Hepatocyte (in vitro differentiated cells): Measurements from ENCODE around the gene MT1E. TPM values are rescaled to one million over a fixed set of nuclear protein-coding genes. Genes with fewer than 3 reads are reported as not detected.
"Not testable (repeated sequence)": the region's sequence is repeated elsewhere in the genome, so short reads cannot be mapped to it uniquely, and the experiment has no call there.

Experiments
- DNase-seq: peaks from one replicate; pipeline ENCODE4 v3.0.0-alpha.2; 2016; ENCODE audit warnings: low spot score
- H2AFZ ChIP-seq: fragments of 200-600 bp; sonication (generic); 2 replicates; pipeline ENCODE4 v1.6.0; 2016; ENCODE audit warnings: antibody characterized with exemption, mild to moderate bottlenecking
- H3K27ac ChIP-seq: fragments of 200-600 bp; sonication (generic); 2 replicates; pipeline ENCODE4 v1.5.1; 2016; ENCODE audit warnings: mild to moderate bottlenecking
- H3K27me3 ChIP-seq: fragments of 200-600 bp; sonication (generic); 2 replicates; pipeline ENCODE4 v1.6.1; 2016
- H3K36me3 ChIP-seq: fragments of 200-600 bp; sonication (generic); replicated peaks from 2 replicates; pipeline ENCODE4 v1.5.1; 2016; ENCODE audit warnings: low read depth; ENCODE audit not compliant: insufficient read depth
- H3K4me1 ChIP-seq: fragments of 200-600 bp; sonication (generic); 2 replicates; pipeline ENCODE4 v1.5.1; 2016; ENCODE audit warnings: mild to moderate bottlenecking, moderate library complexity; ENCODE audit not compliant: insufficient read depth
- H3K4me2 ChIP-seq: fragments of 200-600 bp; sonication (generic); 2 replicates; pipeline ENCODE4 v1.6.0; 2016
- H3K4me3 ChIP-seq: fragments of 200-600 bp; sonication (generic); 2 replicates; pipeline ENCODE4 v1.5.1; 2016; ENCODE audit warnings: mild to moderate bottlenecking
- H3K79me2 ChIP-seq: fragments of 200-600 bp; sonication (generic); 2 replicates; pipeline ENCODE4 v1.6.0; 2017; ENCODE audit warnings: mild to moderate bottlenecking
- H3K9me2 ChIP-seq: fragments of 200-600 bp; sonication (generic); replicated peaks from 2 replicates; pipeline ENCODE4 v1.6.0; 2017; ENCODE audit warnings: mild to moderate bottlenecking; ENCODE audit not compliant: insufficient read depth
- H3K9me3 ChIP-seq: fragments of 200-600 bp; sonication (generic); 2 replicates; pipeline ENCODE4 v1.5.1; 2016; ENCODE audit warnings: low read depth, mild to moderate bottlenecking
- H4K20me1 ChIP-seq: fragments of 200-600 bp; sonication (generic); 2 replicates; pipeline ENCODE4 v1.6.0; 2016; ENCODE audit warnings: mild to moderate bottlenecking; ENCODE audit not compliant: insufficient read depth, poor library complexity, severe bottlenecking
- CTCF ChIP-seq: fragments of 200-600 bp; sonication (generic); IDR thresholded peaks from 2 replicates; pipeline ENCODE4 v1.5.1; 2016; ENCODE audit warnings: antibody characterized with exemption, mild to moderate bottlenecking; ENCODE audit not compliant: poor library complexity
- EZH2 ChIP-seq: fragments of 200-600 bp; sonication (generic); IDR thresholded peaks from 2 replicates; pipeline ENCODE4 v1.6.1; 2016; ENCODE audit warnings: antibody characterized with exemption, mild to moderate bottlenecking, borderline replicate concordance
- EZH2phosphoT487 ChIP-seq: fragments of 200-600 bp; sonication (generic); IDR thresholded peaks from one replicate; pipeline ENCODE4 v1.6.1; 2018; ENCODE audit warnings: antibody characterized with exemption, mild to moderate bottlenecking, low read depth, moderate library complexity; ENCODE audit not compliant: unreplicated experiment, severe bottlenecking
- WGBS: methylation state at CpG from one replicate; pipeline ENCODE4 v1.1.6; 2016; ENCODE audit warnings: low lambda C conversion rate; ENCODE audit errors: missing lambda C conversion rate; 5-methylcytosine and 5-hydroxymethylcytosine counted together
- polyA plus RNA-seq: library from polyadenylated mRNA; unstranded; fragments of >200 nt; fragmentation: Nextera tagmentation; extraction: Ambion mirVana; gene quantifications from 2 replicates; pipeline ENCODE4 v1.2.1, GENCODE V29; 2016
- total RNA-seq: library from RNA; depleted of rRNA; stranded (reverse); fragments of >200 nt; gene quantifications from 2 replicates; pipeline ENCODE4 v1.2.3, GENCODE V29; 2014

Gene MT1E
- total and polyA plus RNA-seq, 2 experiments from 2014 or later, result 65.5 to 121 TPM

DNA sequence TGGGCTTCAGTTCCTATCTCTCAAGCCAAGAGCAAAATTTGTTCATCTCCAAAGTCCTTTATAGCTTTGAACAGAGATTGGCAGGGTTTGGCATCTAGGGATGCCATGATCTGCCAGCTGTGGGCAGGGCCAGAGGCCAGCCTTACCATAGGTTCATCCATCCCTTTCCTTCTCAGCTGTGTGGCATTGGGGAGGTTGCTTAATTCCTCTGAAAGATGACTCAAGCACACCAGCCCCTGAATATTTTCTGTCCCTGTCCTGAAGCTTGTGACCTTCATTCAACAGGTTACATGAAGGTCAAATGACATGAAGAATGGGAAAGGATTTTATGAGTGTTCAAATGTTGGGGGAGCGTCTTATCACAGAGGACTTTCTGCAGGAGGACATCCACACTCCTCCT, 38.9 kb downstream of the MT1E start:
- H3K4me1 ChIP-seq, result no peaks in the 10 kb centered on the region
- H3K4me2 ChIP-seq, result no peak overlapping the region
- no peak for TF ChIP-seq CTCF
- no peak for TF ChIP-seq EZH2
- no peak for TF ChIP-seq EZH2phosphoT487
- WGBS, result 78% methylated on average over 1 of the region's 1 CpG
- H3K4me3 ChIP-seq, result no peak overlapping the region
- no peaks in the 10 kb centered on the region for H3K36me3 ChIP-seq
- no peaks in the 10 kb centered on the region for H3K9me2 ChIP-seq
- H3K9me3 ChIP-seq, result no peaks in the 10 kb centered on the region
- H3K27me3 ChIP-seq, result peaks cover 100% of the 10 kb centered on the region
- H3K27ac ChIP-seq, result no peak overlapping the region
- H3K79me2 ChIP-seq, result no peaks in the 10 kb centered on the region
- no peak for DNase-seq
- H4K20me1 ChIP-seq, result no peaks in the 10 kb centered on the region
- H2AFZ ChIP-seq, result no peak overlapping the region

GRCh38 chr16:56665286-56666261, 40.0 kb downstream of the MT1E start:
- not testable (repeated sequence) for H3K36me3 ChIP-seq, H4K20me1 ChIP-seq, DNase-seq, H3K9me3 ChIP-seq, H3K4me2 ChIP-seq, H3K4me3 ChIP-seq, H3K9me2 ChIP-seq, H3K4me1 ChIP-seq, H2AFZ ChIP-seq, H3K79me2 ChIP-seq, H3K27ac ChIP-seq
- 61% methylated on average over 8 of the region's 8 CpGs for WGBS
- H3K27me3 ChIP-seq, result peaks cover 100% of the 10 kb centered on the region

- no peak within 1 kb of the TSS for H3K27ac ChIP-seq
- peak; percentile 56 for DNase-seq
- H3K4me3 ChIP-seq, result no peak within 1 kb of the TSS
- H3K9me2 ChIP-seq, result no peaks in the 10 kb centered on the region
- H4K20me1 ChIP-seq, result no peaks in the 10 kb centered on the region
- TF ChIP-seq EZH2 (peak; percentile 43), EZH2phosphoT487 (no peak)
- H3K4me1 ChIP-seq, result no peaks in the 10 kb centered on the region
- 9% methylated on average over 46 of the region's 46 CpGs for WGBS
- peaks cover 100% of the 10 kb centered on the region for H3K27me3 ChIP-seq
- no peaks in the 10 kb centered on the region for H3K36me3 ChIP-seq
- no peaks in the 10 kb centered on the region for H3K9me3 ChIP-seq
- no peaks in the 10 kb centered on the region for H3K79me2 ChIP-seq
- peak within 1 kb of the TSS; percentile 49 for H3K4me2 ChIP-seq
- no peak within 1 kb of the TSS for H2AFZ ChIP-seq
Observed at GRCh38 chr16:56667581-56668571, 42.3 kb downstream of the MT1E start, which contains the start of gene MT1G. TSS of gene MT1G (minus strand) at chr16:56668065. CDS start at chr16:56667993, 72 bp downstream.

DNA sequence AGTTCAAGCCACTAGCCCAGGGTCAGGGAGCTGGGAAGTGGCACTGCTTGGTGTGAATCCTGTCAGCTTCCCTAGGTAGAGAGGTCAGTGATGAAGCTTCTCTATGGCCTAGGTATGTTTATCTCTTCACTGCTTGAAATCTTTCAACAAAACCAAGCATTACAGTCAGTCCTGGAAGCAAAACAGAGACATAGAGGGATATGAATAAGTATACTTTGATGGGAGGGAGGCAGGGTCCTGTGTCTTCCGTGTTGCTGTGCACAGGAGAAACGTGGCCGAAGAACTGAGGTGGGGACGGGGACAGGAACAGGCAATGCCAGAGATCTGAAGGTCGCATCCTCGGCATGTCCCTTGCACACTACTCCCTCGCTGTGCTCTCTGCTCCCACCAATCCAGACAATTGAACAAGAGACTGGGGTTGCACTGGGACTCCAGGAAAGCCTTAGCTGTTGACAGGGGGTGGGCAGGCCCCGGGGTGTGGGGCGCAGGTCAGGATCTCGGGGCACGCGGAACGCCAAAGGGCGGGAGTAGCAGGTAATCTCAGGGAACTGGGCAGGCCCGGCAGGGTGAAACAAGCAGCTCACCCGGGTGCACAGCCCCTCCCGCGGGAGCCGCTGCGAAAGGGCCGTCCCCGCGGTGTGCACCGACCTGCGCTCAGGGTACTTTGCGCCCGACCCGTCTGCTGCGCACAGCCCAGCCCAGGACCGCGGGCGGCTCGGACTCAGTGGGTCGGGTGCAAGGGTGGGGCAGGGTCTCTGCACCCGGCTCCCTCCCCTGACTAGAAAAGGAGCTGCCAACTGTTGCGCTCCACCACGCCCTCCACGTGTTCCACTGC, 43.6 kb downstream of the MT1E start, which contains the start of gene MT1H:
MT1H (plus strand) TSS at position 810 of the 835 bp plus-strand sequence. CDS start 71 bp downstream, outside the sequence.
- no peak within 1 kb of the TSS for H3K4me3 ChIP-seq
- DNase-seq, result no peak
- 25% methylated on average over 38 of the region's 38 CpGs for WGBS
- no peaks in the 10 kb centered on the region for H3K4me1 ChIP-seq
- TF ChIP-seq EZH2phosphoT487 (no peak), EZH2 (peak; percentile 64)
- no peak within 1 kb of the TSS for H2AFZ ChIP-seq
- no peaks in the 10 kb centered on the region for H4K20me1 ChIP-seq
- peaks cover 99% of the 10 kb centered on the region for H3K27me3 ChIP-seq
- no peaks in the 10 kb centered on the region for H3K36me3 ChIP-seq
- H3K4me2 ChIP-seq, result no peak within 1 kb of the TSS
- H3K27ac ChIP-seq, result no peak within 1 kb of the TSS
- no peaks in the 10 kb centered on the region for H3K9me2 ChIP-seq
- no peaks in the 10 kb centered on the region for H3K79me2 ChIP-seq
- no peaks in the 10 kb centered on the region for H3K9me3 ChIP-seq
